ENCODE results near the gene SLC46A2. TPM values are rescaled to one million over a fixed set of nuclear protein-coding genes. Genes with fewer than 3 reads are reported as not detected.

Gene SLC46A2
- total and polyA plus RNA-seq, 2 donors (not counting 1 experiment from before 2014, with no cell fraction given), result not detected

DNA sequence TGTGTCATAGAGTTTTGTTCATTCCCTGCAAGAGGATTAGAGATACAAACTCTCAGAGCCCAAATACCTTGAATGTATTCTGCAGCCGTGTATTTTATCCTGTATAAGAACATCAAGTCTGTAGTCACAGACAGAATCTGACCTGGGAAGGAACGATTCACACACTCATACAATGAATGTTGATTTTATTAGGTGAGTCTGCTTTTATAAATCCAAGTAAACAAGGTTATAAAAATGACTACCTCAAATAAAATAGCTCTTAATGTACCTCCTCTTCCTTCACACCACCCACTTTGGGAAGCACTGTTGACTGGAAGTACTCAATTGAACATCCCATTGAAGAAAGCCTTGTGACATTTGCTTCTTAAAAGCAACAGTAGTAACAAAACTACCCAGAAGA is 11.9 kb downstream of the SLC46A2 start:
- TF ChIP-seq, protein P1, sequence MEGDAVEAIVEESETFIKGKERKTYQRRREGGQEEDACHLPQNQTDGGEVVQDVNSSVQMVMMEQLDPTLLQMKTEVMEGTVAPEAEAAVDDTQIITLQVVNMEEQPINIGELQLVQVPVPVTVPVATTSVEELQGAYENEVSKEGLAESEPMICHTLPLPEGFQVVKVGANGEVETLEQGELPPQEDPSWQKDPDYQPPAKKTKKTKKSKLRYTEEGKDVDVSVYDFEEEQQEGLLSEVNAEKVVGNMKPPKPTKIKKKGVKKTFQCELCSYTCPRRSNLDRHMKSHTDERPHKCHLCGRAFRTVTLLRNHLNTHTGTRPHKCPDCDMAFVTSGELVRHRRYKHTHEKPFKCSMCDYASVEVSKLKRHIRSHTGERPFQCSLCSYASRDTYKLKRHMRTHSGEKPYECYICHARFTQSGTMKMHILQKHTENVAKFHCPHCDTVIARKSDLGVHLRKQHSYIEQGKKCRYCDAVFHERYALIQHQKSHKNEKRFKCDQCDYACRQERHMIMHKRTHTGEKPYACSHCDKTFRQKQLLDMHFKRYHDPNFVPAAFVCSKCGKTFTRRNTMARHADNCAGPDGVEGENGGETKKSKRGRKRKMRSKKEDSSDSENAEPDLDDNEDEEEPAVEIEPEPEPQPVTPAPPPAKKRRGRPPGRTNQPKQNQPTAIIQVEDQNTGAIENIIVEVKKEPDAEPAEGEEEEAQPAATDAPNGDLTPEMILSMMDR (conservative IDR thresholded peaks at IDR 0.05 in 1 of 2, IDR thresholded peaks at IDR 0.05 in 1 of 2; ENCODE audit: low read depth in 1 of 2, low read length in 2 of 2), result no peak
- no peak for TF ChIP-seq EZH2 (IDR thresholded peaks at IDR 0.05; ENCODE audit: low read length, missing control alignments)
- H4K20me1 ChIP-seq (ENCODE audit: control insufficient read depth, extremely low read depth, insufficient read depth, low read length), result no peaks in the 10 kb centered on the region
- no peak overlapping the region for H3K4me2 ChIP-seq (ENCODE audit: extremely low read depth, insufficient read depth, low read length)
- H3K36me3 ChIP-seq (ENCODE audit: control insufficient read depth, insufficient read depth, low read length), result no peaks in the 10 kb centered on the region
- no peaks in the 10 kb centered on the region for H3K9me3 ChIP-seq (ENCODE audit: control insufficient read depth, insufficient read depth, low read depth, low read length)
- no peaks in the 10 kb centered on the region for H3K79me2 ChIP-seq (ENCODE audit: control insufficient read depth, insufficient read depth, low read length)
- H3K4me3 ChIP-seq (replicated peaks in 1 of 4; ENCODE audit: control extremely low read depth in 1 of 4, insufficient read depth in 1 of 4, low read depth in 3 of 4, low read length in 4 of 4), result no peak overlapping the region
- no peak overlapping the region for H2AFZ ChIP-seq (ENCODE audit: low read length)
- H3K27ac ChIP-seq (ENCODE audit: insufficient read depth, low read length), result no peak overlapping the region
- H3K4me1 ChIP-seq (ENCODE audit: control insufficient read depth, extremely low read depth, insufficient read depth, low read length), result no peaks in the 10 kb centered on the region
- no peak overlapping the region for H3K9ac ChIP-seq (ENCODE audit: insufficient read depth, low read length)
- no peak for DNase-seq (ENCODE audit: low read depth in 2 of 2)
- H3K27me3 ChIP-seq (ENCODE audit: control insufficient read depth, insufficient read depth, low read length), result no peaks in the 10 kb centered on the region

DNA sequence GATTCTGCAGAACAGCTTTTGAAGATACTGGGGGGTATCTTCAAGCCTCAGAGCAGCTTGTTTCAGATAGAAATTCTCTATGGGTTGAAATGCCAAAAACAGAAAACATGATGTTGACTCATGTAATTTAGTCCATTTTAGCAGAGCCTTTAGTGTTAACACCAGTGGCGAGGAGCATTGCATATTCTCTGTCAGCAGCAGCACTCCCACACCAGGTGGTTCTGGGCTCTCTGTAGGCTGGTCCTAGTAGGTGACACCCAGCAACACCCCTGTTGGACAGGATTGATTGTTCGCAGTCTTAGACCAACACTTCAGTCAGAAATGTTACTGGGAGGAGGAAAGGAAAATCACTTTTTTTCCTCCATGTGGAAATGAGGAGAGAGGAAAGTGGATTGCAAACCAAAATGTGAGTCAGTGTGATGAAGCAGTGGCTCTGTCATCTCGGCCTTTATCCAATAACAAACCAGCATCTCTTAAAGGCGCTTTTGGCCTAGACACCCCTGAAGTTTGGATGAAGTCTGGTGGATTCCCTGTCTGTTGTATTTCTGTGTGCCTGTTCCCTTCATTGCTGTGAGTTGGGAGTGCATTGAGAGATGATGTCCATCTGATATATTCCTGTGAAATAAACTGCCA is 16.8 kb downstream of the SLC46A2 start:
- Histone ChIP-seq H3K4me1 (ENCODE audit: control insufficient read depth, extremely low read depth, insufficient read depth, low read length) (no peaks in the 10 kb centered on the region), H3K79me2 (ENCODE audit: control insufficient read depth, insufficient read depth, low read length) (no peaks in the 10 kb centered on the region), H3K4me3 (replicated peaks in 1 of 4; ENCODE audit: control extremely low read depth in 1 of 4, insufficient read depth in 1 of 4, low read depth in 3 of 4, low read length in 4 of 4) (no peak overlapping the region), H3K4me2 (ENCODE audit: extremely low read depth, insufficient read depth, low read length) (no peak overlapping the region), H3K27me3 (ENCODE audit: control insufficient read depth, insufficient read depth, low read length) (no peaks in the 10 kb centered on the region), H4K20me1 (ENCODE audit: control insufficient read depth, extremely low read depth, insufficient read depth, low read length) (no peaks in the 10 kb centered on the region), H3K9ac (ENCODE audit: insufficient read depth, low read length) (no peak overlapping the region), H3K36me3 (ENCODE audit: control insufficient read depth, insufficient read depth, low read length) (no peaks in the 10 kb centered on the region), H3K9me3 (ENCODE audit: control insufficient read depth, insufficient read depth, low read depth, low read length) (no peaks in the 10 kb centered on the region), H3K27ac (ENCODE audit: insufficient read depth, low read length) (no peak overlapping the region), H2AFZ (ENCODE audit: low read length) (no peak overlapping the region)
- TF ChIP-seq, protein P1 (conservative IDR thresholded peaks at IDR 0.05 in 1 of 2, IDR thresholded peaks at IDR 0.05 in 1 of 2; ENCODE audit: low read depth in 1 of 2, low read length in 2 of 2), result no peak
- no peak for TF ChIP-seq EZH2 (IDR thresholded peaks at IDR 0.05; ENCODE audit: low read length, missing control alignments)
- DNase-seq (ENCODE audit: low read depth in 2 of 2), result peak in 1 of 2 donors; percentile 33

DNA sequence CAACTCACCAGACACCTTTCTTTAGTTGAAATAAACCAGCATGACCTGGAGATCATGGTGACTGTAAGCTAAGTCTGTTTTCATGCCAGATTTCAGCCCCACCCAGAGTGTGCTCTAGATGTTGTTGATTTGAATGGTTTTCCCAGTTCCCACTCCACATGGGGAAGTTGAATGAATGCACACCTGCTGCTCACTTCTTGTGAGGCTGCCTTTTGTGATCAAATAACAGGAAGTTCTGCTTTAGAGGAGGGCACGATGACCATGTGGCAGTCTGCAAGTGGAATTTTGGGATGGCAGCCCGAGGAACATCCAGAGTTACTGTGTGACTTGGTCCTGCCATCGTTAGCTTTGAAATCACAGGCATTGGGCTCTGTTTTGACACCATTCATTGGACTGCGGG is 18.7 kb downstream of the SLC46A2 start:
- TF ChIP-seq, protein P1 (conservative IDR thresholded peaks at IDR 0.05 in 1 of 2, IDR thresholded peaks at IDR 0.05 in 1 of 2; ENCODE audit: low read depth in 1 of 2, low read length in 2 of 2), result no peak
- TF ChIP-seq EZH2 (IDR thresholded peaks at IDR 0.05; ENCODE audit: low read length, missing control alignments), result no peak
- H3K4me3 ChIP-seq (replicated peaks in 1 of 4; ENCODE audit: control extremely low read depth in 1 of 4, insufficient read depth in 1 of 4, low read depth in 3 of 4, low read length in 4 of 4), result no peak overlapping the region
- H3K4me1 ChIP-seq (ENCODE audit: control insufficient read depth, extremely low read depth, insufficient read depth, low read length), result no peaks in the 10 kb centered on the region
- H3K79me2 ChIP-seq (ENCODE audit: control insufficient read depth, insufficient read depth, low read length), result no peaks in the 10 kb centered on the region
- no peaks in the 10 kb centered on the region for H3K9me3 ChIP-seq (ENCODE audit: control insufficient read depth, insufficient read depth, low read depth, low read length)
- H3K4me2 ChIP-seq (ENCODE audit: extremely low read depth, insufficient read depth, low read length), result no peak overlapping the region
- no peak overlapping the region for H3K9ac ChIP-seq (ENCODE audit: insufficient read depth, low read length)
- H2AFZ ChIP-seq (ENCODE audit: low read length), result no peak overlapping the region
- DNase-seq (ENCODE audit: low read depth in 2 of 2), result no peak
- no peaks in the 10 kb centered on the region for H4K20me1 ChIP-seq (ENCODE audit: control insufficient read depth, extremely low read depth, insufficient read depth, low read length)
- no peaks in the 10 kb centered on the region for H3K36me3 ChIP-seq (ENCODE audit: control insufficient read depth, insufficient read depth, low read length)
- no peaks in the 10 kb centered on the region for H3K27me3 ChIP-seq (ENCODE audit: control insufficient read depth, insufficient read depth, low read length)
- H3K27ac ChIP-seq (ENCODE audit: insufficient read depth, low read length), result no peak overlapping the region
